DOHH2 (cell line): ENCODE data around the gene TPST1.

Source experiments
- CTCF ChIP-seq: fragments of 200-600 bp; sonication (generic); IDR thresholded peaks from one replicate; pipeline ENCODE4 v1.5.1; 2014; ENCODE audit warnings: antibody characterized with exemption, mild to moderate bottlenecking, low read depth, low read length; ENCODE audit not compliant: poor library complexity, severe bottlenecking
- EZH2phosphoT487 ChIP-seq: fragments of 200-600 bp; sonication (generic); IDR thresholded peaks from 2 replicates; pipeline ENCODE4 v1.6.1; 2017; ENCODE audit warnings: borderline replicate concordance, mild to moderate bottlenecking, antibody characterized with exemption, low read length, moderate library complexity, mixed read lengths

DNA sequence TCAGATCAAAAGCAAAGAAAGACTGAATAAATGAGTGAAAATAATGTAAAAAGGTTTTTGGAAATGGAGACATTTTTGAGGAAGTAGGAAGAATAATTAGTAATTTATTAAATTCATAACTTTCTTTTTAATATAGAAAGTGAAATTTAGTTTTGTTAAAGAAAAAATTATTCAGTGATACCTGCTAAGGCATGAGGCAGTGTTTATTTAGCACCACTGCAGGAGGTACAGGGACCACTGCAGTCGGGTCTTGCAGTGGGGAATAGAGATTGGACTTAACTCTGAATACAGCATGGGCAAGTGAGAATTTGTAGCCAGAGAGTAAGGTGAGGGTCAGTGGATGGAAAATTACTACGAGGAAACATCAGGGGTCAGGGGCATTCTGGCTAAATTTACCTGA is 39.9 kb downstream of the TPST1 start:
- TF ChIP-seq CTCF (no peak), EZH2phosphoT487 (no peak)
